ENCODE results near the gene TMEM272. TPM values are rescaled to one million over a fixed set of nuclear protein-coding genes. Genes with fewer than 3 reads are reported as not detected.
A peak's percentile ranks its signal among the peaks of the same experiment; 100 is the strongest.

Gene TMEM272
- total and polyA plus RNA-seq, 2 donors (not counting 1 experiment from before 2014, with no cell fraction given) = not detected

GRCh38 chr13:51763486-51763885 is 81.5 kb downstream of the TMEM272 start:
- H3K4me3 ChIP-seq (ENCODE audit: control extremely low read depth in 1 of 5, extremely low read depth in 1 of 5, insufficient read depth in 1 of 5, low read depth in 2 of 5, low read length in 4 of 5) = no peak overlapping the region
- H4K20me1 ChIP-seq (ENCODE audit: control insufficient read depth, insufficient read depth, low read length, poor library complexity, severe bottlenecking) = no peaks in the 10 kb centered on the region
- H3K9me3 Mint-ChIP-seq (ENCODE audit: insufficient read depth) = no peaks in the 10 kb centered on the region
- intact Hi-C loops (cut with micrococcal nuclease) = no loop called here
- H3K4me3 Mint-ChIP-seq = no peak overlapping the region
- no peak overlapping the region for H3K9ac ChIP-seq (ENCODE audit: low read length)
- no peaks in the 10 kb centered on the region for H3K27me3 Mint-ChIP-seq
- H2AFZ ChIP-seq (ENCODE audit: insufficient read depth, low read depth, low read length, poor library complexity, severe bottlenecking) = no peak overlapping the region
- no peak overlapping the region for H3K27ac ChIP-seq (ENCODE audit: low read length in 2 of 2)
- H3K4me1 Mint-ChIP-seq = peaks cover 28% of the 10 kb centered on the region
- H3K27me3 ChIP-seq (replicated peaks in 1 of 4; ENCODE audit: control extremely low read depth in 1 of 4, control insufficient read depth in 3 of 4, insufficient read depth in 4 of 4, low read length in 3 of 4) = no peaks in the 10 kb centered on the region
- H3K4me1 ChIP-seq (ENCODE audit: control insufficient read depth in 2 of 2, insufficient read depth in 2 of 2, low read length in 2 of 2) = peaks cover 12 to 16% of the 10 kb centered on the region in 2 donors
- peak overlapping the region; percentile 64 for H3K27ac Mint-ChIP-seq
- DNase-seq (no peak), ATAC-seq (ENCODE audit: low read depth) (no peak)
- ChIA-PET CTCF (interaction anchor here (0.6 to 2.0 kb wide), 5 partner anchors 34 to 476 kb away, joined by 3 to 9 read pairs (median 6); no protein-coding TSS in a partner anchor), POLR2A (no interaction called here)
- H3K9me3 ChIP-seq (ENCODE audit: control extremely low read depth in 1 of 3, control insufficient read depth in 2 of 3, insufficient read depth in 1 of 3, low read length in 2 of 3) = no peaks in the 10 kb centered on the region
- TF ChIP-seq CTCF (IDR thresholded peaks at IDR 0.05) (no peak), EZH2 (IDR thresholded peaks at IDR 0.05; ENCODE audit: borderline replicate concordance, insufficient read depth, low read depth, low read length, poor library complexity, severe bottlenecking) (no peak)
- 100% methylated on average over 2 of the region's 2 CpGs for WGBS (ENCODE audit: insufficient coverage)
- H3K36me3 ChIP-seq (replicated peaks in 1 of 2; ENCODE audit: control extremely low read depth in 1 of 2, control insufficient read depth in 1 of 2, extremely low read depth in 1 of 2, insufficient read depth in 2 of 2, low read length in 1 of 2) = peaks cover 0 to 46% of the 10 kb centered on the region in 2 experiments
- no peak overlapping the region for H3K4me2 ChIP-seq (replicated peaks; ENCODE audit: low read depth, low read length, poor library complexity, severe bottlenecking)
- H3K79me2 ChIP-seq (ENCODE audit: control insufficient read depth, insufficient read depth, low read length) = no peaks in the 10 kb centered on the region

Other genes starting within 250 kb of the TMEM272 start
- 23.2 TPM in 2 replicates for gene DHRS12, start 41.0 kb downstream of the TMEM272 start, total RNA-seq
- 12.0 and 13.3 TPM in 2 replicates for gene DHRS12, start 41.0 kb downstream of the TMEM272 start, polyA plus RNA-seq
- gene CCDC70, start 16.8 kb upstream of the TMEM272 start, total RNA-seq = not detected in 2 replicates
- not detected in 2 replicates for gene CCDC70, start 16.8 kb upstream of the TMEM272 start, polyA plus RNA-seq
- 0.80 and 0.91 TPM in 2 replicates for gene ATP7B, start 166.3 kb upstream of the TMEM272 start, total RNA-seq
- 0.10 and 0.22 TPM in 2 replicates for gene ATP7B, start 166.3 kb upstream of the TMEM272 start, polyA plus RNA-seq
- 38.8 and 40.8 TPM in 2 replicates for gene ALG11, start 167.2 kb upstream of the TMEM272 start, total RNA-seq
- 3.2 and 7.1 TPM in 2 replicates for gene ALG11, start 167.2 kb upstream of the TMEM272 start, polyA plus RNA-seq
- 14.9 and 15.3 TPM in 2 replicates for gene UTP14C, start 179.5 kb upstream of the TMEM272 start, total RNA-seq
- 1.9 TPM in 2 replicates for gene UTP14C, start 179.5 kb upstream of the TMEM272 start, polyA plus RNA-seq